Transverse colon (tissue), 4 donors: ENCODE measurements around the gene IL16. TPM values are rescaled to one million over a fixed set of nuclear protein-coding genes. Genes with fewer than 3 reads are reported as not detected.
A peak's percentile ranks its signal among the peaks of the same experiment; 100 is the strongest.

ENCODE experiments used
- DNase-seq: peaks from one replicate; pipeline ENCODE4 v3.0.0-alpha.2; 2019
- H3K27ac ChIP-seq, 4 donors: fragments of 200-600 bp; sonication (generic); 2 replicates each; pipeline ENCODE4 v1.5.1; 2016 to 2018; ENCODE audit warnings: inconsistent platforms in 4 of 4
- H3K27me3 ChIP-seq: fragments of 200-600 bp; sonication (generic); 2 replicates; pipeline ENCODE4 v1.5.1; 2017; ENCODE audit warnings: inconsistent platforms
- H3K36me3 ChIP-seq, 4 donors: fragments of 200-600 bp; sonication (generic); 2 replicates each; pipeline ENCODE4 v1.5.1; 2017 to 2019; ENCODE audit warnings: inconsistent platforms in 4 of 4
- H3K4me1 ChIP-seq, 4 donors: fragments of 200-600 bp; sonication (generic); 2 replicates each; pipeline ENCODE4 v1.5.1; 2017 to 2020; ENCODE audit warnings: inconsistent platforms in 4 of 4
- H3K4me3 ChIP-seq, 4 donors: fragments of 200-600 bp; sonication (generic); 1 replicate in 1 of 4; 2 replicates in 3 of 4; pipeline versions ENCODE4 v1.5.1 to v1.6.1; 2017 to 2019; ENCODE audit warnings: inconsistent platforms in 4 of 4
- H3K9me3 ChIP-seq, 2 donors: fragments of 200-600 bp; sonication (generic); 2 replicates each; pipeline ENCODE4 v1.5.1; 2017 to 2019; ENCODE audit warnings: inconsistent platforms in 2 of 2
- EP300 ChIP-seq: sonication (generic); formaldehyde crosslinking; IDR thresholded peaks from one replicate; pipeline ENCODE4 v1.6.1; 2017; ENCODE audit warnings: antibody characterized with exemption, low read depth
- POLR2A ChIP-seq: fragments of 450-650 bp; IDR thresholded peaks from one replicate; pipeline ENCODE4 v1.6.1; 2016; ENCODE audit warnings: antibody characterized with exemption, mild to moderate bottlenecking, moderate library complexity
- POLR2AphosphoS5 ChIP-seq, 3 donors: sonication (generic); formaldehyde crosslinking; IDR thresholded peaks; one replicate each; pipeline ENCODE4 v1.6.1; 2016; ENCODE audit warnings: antibody characterized with exemption in 3 of 3
- WGBS, 2 donors: methylation state at CpG; one replicate each; pipeline ENCODE4 v1.1.5; 2018; ENCODE audit warnings: low coverage in 1 of 2; 5-methylcytosine and 5-hydroxymethylcytosine counted together
- in situ Hi-C, 4 donors: fragments of 200-750 bp; cut with MboI; loops; one replicate each; pipeline versions ENCODE4 v1.15.0 to v1.15.1; 2017; ENCODE audit warnings: low sequenced_read_pairs in 3 of 4, low pct_ligation_motif_present in 1 of 4, low pct_unique_long_range_greater_than_20kb in 1 of 4
- intact Hi-C: fragments of 100-400 bp; cut with DNase I; formaldehyde crosslinking; loops from one replicate; pipeline ENCODE4 v1.15.1; 2023; ENCODE audit warnings: low total_unique reads
- total RNA-seq, 4 donors: library from RNA; depleted of rRNA; stranded (reverse); fragments of >200 nt; gene quantifications; one replicate each; pipeline ENCODE4 v1.1.0, GENCODE V29; 2016
- TF ChIP-seq, protein P1 (sequence below), 5 experiments: fragments of 200-600 bp in 3 of 5; fragments of 450-650 bp in 2 of 5; sonication (generic) in 3 of 5; IDR thresholded peaks; 1 replicate in 2 of 5; 2 replicates in 3 of 5; pipeline ENCODE4 v1.5.1; 2016 to 2017; ENCODE audit warnings: antibody characterized with exemption in 5 of 5, inconsistent platforms in 3 of 5, mild to moderate bottlenecking in 2 of 5, moderate library complexity in 1 of 5

The IL16 gene
- total RNA-seq, 4 donors from 2014 or later: 5.2 to 40.0 (median 22.3) TPM

GRCh38 chr15:81263477-81263876 lies 66.8 kb downstream of the IL16 start:
- DNase-seq: no peak
- no peaks in the 10 kb centered on the region for H3K36me3 ChIP-seq
- H3K27ac ChIP-seq: no peak overlapping the region
- in situ Hi-C loops: loop anchor here (10.0 to 25.0 kb wide), 8 partner anchors 109 to 801 kb away; partner anchors contain the start of gene MESD (in 2 of the 4)
- H3K27me3 ChIP-seq: peaks cover 13% of the 10 kb centered on the region
- 84 to 94% methylated on average over 2 to 4 of the region's 4 CpGs for WGBS, 2 donors
- intact Hi-C loops: loop anchor here (5.0 to 10.0 kb wide), 2 partner anchors 61 to 106 kb away; partner anchors contain the start of gene STARD5
- H3K4me3 ChIP-seq: no peak overlapping the region
- TF ChIP-seq, protein P1, sequence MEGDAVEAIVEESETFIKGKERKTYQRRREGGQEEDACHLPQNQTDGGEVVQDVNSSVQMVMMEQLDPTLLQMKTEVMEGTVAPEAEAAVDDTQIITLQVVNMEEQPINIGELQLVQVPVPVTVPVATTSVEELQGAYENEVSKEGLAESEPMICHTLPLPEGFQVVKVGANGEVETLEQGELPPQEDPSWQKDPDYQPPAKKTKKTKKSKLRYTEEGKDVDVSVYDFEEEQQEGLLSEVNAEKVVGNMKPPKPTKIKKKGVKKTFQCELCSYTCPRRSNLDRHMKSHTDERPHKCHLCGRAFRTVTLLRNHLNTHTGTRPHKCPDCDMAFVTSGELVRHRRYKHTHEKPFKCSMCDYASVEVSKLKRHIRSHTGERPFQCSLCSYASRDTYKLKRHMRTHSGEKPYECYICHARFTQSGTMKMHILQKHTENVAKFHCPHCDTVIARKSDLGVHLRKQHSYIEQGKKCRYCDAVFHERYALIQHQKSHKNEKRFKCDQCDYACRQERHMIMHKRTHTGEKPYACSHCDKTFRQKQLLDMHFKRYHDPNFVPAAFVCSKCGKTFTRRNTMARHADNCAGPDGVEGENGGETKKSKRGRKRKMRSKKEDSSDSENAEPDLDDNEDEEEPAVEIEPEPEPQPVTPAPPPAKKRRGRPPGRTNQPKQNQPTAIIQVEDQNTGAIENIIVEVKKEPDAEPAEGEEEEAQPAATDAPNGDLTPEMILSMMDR (IDR thresholded peaks at IDR 0.05): no peak
- TF ChIP-seq POLR2AphosphoS5 (IDR thresholded peaks at IDR 0.05) (no peak), POLR2A (no peak), EP300 (no peak)
- no peaks in the 10 kb centered on the region for H3K9me3 ChIP-seq
- H3K4me1 ChIP-seq: peaks cover 4 to 11% (median 7%) of the 10 kb centered on the region in 4 donors

DNA sequence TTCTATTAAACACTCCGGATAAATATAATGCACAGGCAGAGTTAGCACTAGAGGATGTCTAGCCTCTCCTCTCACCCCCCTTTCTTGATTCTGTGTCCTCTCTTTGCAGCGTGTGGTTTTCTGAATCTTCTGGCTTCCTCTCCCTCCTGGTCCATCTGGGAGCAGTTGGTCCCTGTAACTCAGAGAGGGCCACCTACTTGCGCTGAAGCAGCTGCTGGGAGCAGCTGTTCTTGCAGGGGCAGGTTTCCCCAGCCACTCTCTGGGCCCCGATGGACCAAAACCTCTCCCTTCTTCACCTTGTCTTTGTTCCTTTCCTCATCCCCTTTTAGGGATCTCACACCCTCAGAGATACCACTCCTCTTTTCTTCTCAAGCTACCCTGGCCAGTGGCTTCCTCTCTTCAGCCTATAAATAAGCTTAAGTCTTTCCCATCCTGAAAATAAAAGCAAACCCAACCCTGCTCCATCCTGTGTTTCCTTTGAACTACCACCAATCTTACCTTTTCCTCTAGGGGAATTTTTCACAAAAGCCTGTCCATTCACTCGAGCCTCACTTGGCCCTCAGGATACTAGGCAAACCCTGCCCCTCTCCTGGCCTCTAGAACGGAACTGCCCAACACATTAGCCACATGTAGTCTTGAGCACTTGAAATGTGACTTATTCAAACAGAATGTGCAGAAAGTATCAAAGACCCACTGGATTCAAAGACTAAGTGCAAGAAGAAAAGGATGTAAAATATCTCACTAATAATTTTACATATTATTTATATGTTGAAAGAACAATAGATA lies 67.6 kb downstream of the IL16 start:
- DNase-seq: no peak
- in situ Hi-C loops (loop anchor here (10.0 to 25.0 kb wide), 8 partner anchors 109 to 802 kb away; partner anchors contain the start of gene MESD (in 2 of the 4)), intact Hi-C loops (loop anchor here (5.0 to 10.0 kb wide), 2 partner anchors 61 to 107 kb away; partner anchors contain the start of gene STARD5)
- Histone ChIP-seq H3K36me3 (no peaks in the 10 kb centered on the region), H3K27ac (no peak overlapping the region), H3K4me1 (peaks cover 4 to 11% (median 7%) of the 10 kb centered on the region in 4 donors), H3K27me3 (peaks cover 13% of the 10 kb centered on the region), H3K9me3 (no peaks in the 10 kb centered on the region), H3K4me3 (no peak overlapping the region)
- 79 to 83% methylated on average over 6 of the region's 6 CpGs for WGBS, 2 donors
- TF ChIP-seq EP300: no peak
- TF ChIP-seq, protein P1 (IDR thresholded peaks at IDR 0.05): no peak
- no peak for TF ChIP-seq POLR2AphosphoS5 (IDR thresholded peaks at IDR 0.05)
- TF ChIP-seq POLR2A: no peak

GRCh38 chr15:81265256-81265943 lies 68.7 kb downstream of the IL16 start:
- intact Hi-C loops: loop anchor here (5.0 to 10.0 kb wide), 3 partner anchors 59 to 288 kb away; partner anchors contain the start of gene STARD5
- Histone ChIP-seq H3K9me3 (no peaks in the 10 kb centered on the region), H3K4me3 (peak overlapping the region in 1 of 4 donors; percentile 6), H3K4me1 (peaks cover 4 to 11% (median 7%) of the 10 kb centered on the region in 4 donors), H3K27ac (no peak overlapping the region), H3K36me3 (no peaks in the 10 kb centered on the region), H3K27me3 (peaks cover 8% of the 10 kb centered on the region)
- DNase-seq: no peak
- in situ Hi-C loops: loop anchor here (5.0 to 25.0 kb wide), 10 partner anchors 111 to 803 kb away; partner anchors contain the start of gene MESD (in 2 of the 4)
- WGBS, 2 donors: 33 to 42% methylated on average over 5 to 12 of the region's 12 CpGs
- no peak for TF ChIP-seq EP300
- no peak for TF ChIP-seq POLR2A
- TF ChIP-seq, protein P1 (IDR thresholded peaks at IDR 0.05): no peak
- no peak for TF ChIP-seq POLR2AphosphoS5 (IDR thresholded peaks at IDR 0.05)
